HCT116 (cell line): ENCODE measurements around the gene F2RL1. TPM values are rescaled to one million over a fixed set of nuclear protein-coding genes. Genes with fewer than 3 reads are reported as not detected.
A peak's percentile ranks its signal among the peaks of the same experiment; 100 is the strongest.

Experiments used
- ATAC-seq: fragments of 200-7000 bp; cut with Tn5 transposase; 2 replicates; pipeline ENCODE4 v1.9.1; 2020; ENCODE audit warnings: mild to moderate bottlenecking, moderate library complexity
- BruUV-seq: library from RNA; stranded (reverse); fragments of 400-500 nt; replicated peaks from 2 replicates; lab custom pipeline; 2021; lab: Mats Ljungman, UMichigan
- CTCF ChIA-PET: fragments of 300-600 bp; sonication (Branson Sonifier 250); formaldehyde crosslinking; loops from one replicate; lab custom pipeline; 2021; ENCODE audit warnings: antibody characterized with exemption; lab: Charles Lee
- POLR2A ChIA-PET: fragments of 300-600, 350-600 bp; sonication (Branson Sonifier 250); formaldehyde crosslinking; loops from one replicate; lab custom pipeline; 2021; ENCODE audit warnings: antibody characterized with exemption; lab: Charles Lee
- RAD21 ChIA-PET, 2 experiments: fragments of 300-600 bp; sonication (Branson Sonifier 250); formaldehyde crosslinking; loops; one replicate each; lab custom pipeline; 2023; ENCODE audit warnings: low total read pairs in 2 of 2; ENCODE audit not compliant: uncharacterized antibody in 2 of 2, unreplicated experiment in 2 of 2, low non-redundant PET in 1 of 2; lab: Charles Lee
- DNase-seq: peaks from one replicate; pipeline ENCODE4 v3.0.0-alpha.2; 2010; ENCODE audit warnings: low read depth, low spot score
- H2AFZ ChIP-seq: fragments of 200-600 bp; shearing (Covaris generic), sonication (generic); 2 replicates; pipeline ENCODE4 v1.6.1; 2017; ENCODE audit warnings: low read depth, mixed run types, mixed read lengths, antibody characterized with exemption, low read length; ENCODE audit not compliant: poor library complexity, severe bottlenecking
- H3K27ac ChIP-seq: 2 replicates; pipeline ENCODE4 v1.5.1; 2012; ENCODE audit warnings: low read depth, low read length
- H3K27me3 ChIP-seq: fragments of 200-600 bp; sonication (generic); 2 replicates; pipeline ENCODE4 v1.6.1; 2016; ENCODE audit warnings: mixed run types, low read length, mixed read lengths; ENCODE audit not compliant: insufficient read depth
- H3K36me3 ChIP-seq, 2 experiments: fragments of 200-500 bp in 1 of 2; fragments of 200-600 bp in 1 of 2; sonication (Bioruptor generic) in 1 of 2; sonication (generic) in 1 of 2; 2 replicates each; pipeline versions ENCODE4 v1.5.1 to v1.6.1; 2014 to 2016; ENCODE audit warnings: low read length in 2 of 2, inconsistent platforms in 1 of 2, mixed read lengths in 1 of 2, mixed run types in 1 of 2; ENCODE audit not compliant: insufficient read depth in 2 of 2, control insufficient read depth in 1 of 2
- H3K4me1 ChIP-seq, 2 experiments: fragments of 200-600 bp in 1 of 2; sonication (generic) in 1 of 2; 2 replicates each; pipeline versions ENCODE4 v1.5.1 to v1.6.1; 2012 to 2017; ENCODE audit warnings: low read length in 2 of 2, inconsistent platforms in 1 of 2, mild to moderate bottlenecking in 1 of 2, mixed read lengths in 1 of 2, mixed run types in 1 of 2, moderate library complexity in 1 of 2; ENCODE audit not compliant: insufficient read depth in 2 of 2, control insufficient read depth in 1 of 2
- H3K4me2 ChIP-seq: fragments of 200-600 bp; sonication (generic); 2 replicates; pipeline ENCODE4 v1.6.1; 2017; ENCODE audit warnings: mixed run types, low read length, mixed read lengths
- H3K4me3 ChIP-seq, 2 experiments: fragments of 200-600 bp in 1 of 2; sonication (generic) in 1 of 2; replicated peaks in 1 of 2; 2 replicates each; pipeline ENCODE4 v1.5.1; 2011 to 2016; ENCODE audit warnings: low read length in 2 of 2, control low read depth in 1 of 2, low read depth in 1 of 2, mild to moderate bottlenecking in 1 of 2, mixed read lengths in 1 of 2, mixed run types in 1 of 2
- H3K79me2 ChIP-seq: fragments of 200-600 bp; sonication (generic); 2 replicates; pipeline ENCODE4 v1.6.1; 2017; ENCODE audit warnings: mild to moderate bottlenecking, mixed run types, low read length, moderate library complexity, mixed read lengths; ENCODE audit not compliant: insufficient read depth
- H3K9ac ChIP-seq: fragments of 200-600 bp; sonication (generic); 2 replicates; pipeline ENCODE4 v1.6.1; 2016; ENCODE audit warnings: low read length, mixed read lengths
- H3K9me2 ChIP-seq: fragments of 200-600 bp; sonication (generic), shearing (Covaris generic); 2 replicates; pipeline ENCODE4 v1.6.1; 2017; ENCODE audit warnings: mixed run types, mild to moderate bottlenecking, moderate library complexity; ENCODE audit not compliant: insufficient read depth
- H3K9me3 ChIP-seq, 2 experiments: fragments of 200-500 bp in 1 of 2; fragments of 200-600 bp in 1 of 2; sonication (Bioruptor generic) in 1 of 2; sonication (generic) in 1 of 2; 2 replicates each; pipeline ENCODE4 v1.6.1; 2014 to 2017; ENCODE audit warnings: low read length in 2 of 2, mixed read lengths in 2 of 2, inconsistent platforms in 1 of 2, low read depth in 1 of 2, mild to moderate bottlenecking in 1 of 2, mixed run types in 1 of 2, moderate library complexity in 1 of 2; ENCODE audit not compliant: control insufficient read depth in 1 of 2, insufficient read depth in 1 of 2
- H4K20me1 ChIP-seq: fragments of 200-600 bp; sonication (generic), shearing (Covaris generic); 2 replicates; pipeline ENCODE4 v1.6.1; 2017; ENCODE audit warnings: mixed run types, mild to moderate bottlenecking, moderate library complexity; ENCODE audit not compliant: insufficient read depth
- EGR1 ChIP-seq: IDR thresholded peaks from 2 replicates; pipeline ENCODE4 v1.6.1; 2012; ENCODE audit warnings: low read depth
- ZNF274 ChIP-seq: fragments of 200-500 bp; sonication (Bioruptor generic); IDR thresholded peaks from 2 replicates; pipeline ENCODE4 v1.6.1; 2014; ENCODE audit warnings: mild to moderate bottlenecking, low read depth, low read length, inconsistent platforms
- intact Hi-C: fragments of 100-400 bp; cut with micrococcal nuclease; formaldehyde crosslinking; loops from 2 replicates; pipeline ENCODE4 v1.10.0; 2022
- total RNA-seq: library from RNA; stranded (reverse); gene quantifications from one replicate; pipeline ENCODE4 v1.2.1, GENCODE V29; 2021; ENCODE audit not compliant: unreplicated experiment

Gene F2RL1
- total RNA-seq, 1 experiment from 2014 or later: 119 TPM

DNA sequence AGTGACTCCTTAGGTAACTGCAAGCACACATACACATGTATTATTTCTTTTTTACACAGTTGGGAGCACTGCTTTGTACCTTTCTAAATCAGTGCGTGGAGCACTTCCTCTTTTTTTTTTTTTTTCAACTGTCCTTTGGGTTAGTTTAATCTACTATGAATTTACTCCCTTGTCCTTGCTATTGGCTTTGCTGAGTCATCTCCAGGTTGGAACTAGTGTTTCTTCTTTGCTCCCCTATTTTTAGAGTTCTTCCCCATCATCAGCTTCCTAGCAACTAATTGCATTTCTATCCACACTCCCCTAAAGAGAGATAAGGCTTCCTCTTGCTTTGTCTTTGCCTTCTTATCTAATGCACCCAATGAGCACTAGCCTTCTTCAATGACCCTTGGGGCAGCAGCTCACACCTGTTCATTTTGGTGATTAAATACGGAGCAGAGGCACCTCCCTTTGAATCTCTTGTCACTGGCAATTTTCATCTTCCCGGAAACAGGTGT, 55.3 kb downstream of the F2RL1 start:
- no peaks in the 10 kb centered on the region for H3K9me2 ChIP-seq
- ChIA-PET RAD21 (no interaction called here), POLR2A (no interaction called here), CTCF (no interaction called here)
- H3K4me2 ChIP-seq: 0 out of 2 replicates have a peak overlapping the region, but pooled peaks have one; percentile 4
- H3K4me1 ChIP-seq: peaks cover 0 to 22% of the 10 kb centered on the region in 2 experiments; a peak in 3 of 4 replicates
- H2AFZ ChIP-seq: peak overlapping the region; percentile 38
- H3K36me3 ChIP-seq: no peaks in the 10 kb centered on the region
- no peaks in the 10 kb centered on the region for H3K27me3 ChIP-seq
- H3K79me2 ChIP-seq: no peaks in the 10 kb centered on the region
- no TSS peak for BruUV-seq
- H3K9ac ChIP-seq: no peak overlapping the region
- H3K27ac ChIP-seq: no peak overlapping the region
- no peak overlapping the region for H3K4me3 ChIP-seq
- DNase-seq (no peak), ATAC-seq (no peak)
- no peaks in the 10 kb centered on the region for H3K9me3 ChIP-seq
- intact Hi-C loops: no loop called here
- no peaks in the 10 kb centered on the region for H4K20me1 ChIP-seq
- TF ChIP-seq ZNF274 (no peak), EGR1 (no peak)

Other genes starting within 250 kb of the F2RL1 start
- gene F2RL2, start 195.6 kb upstream of the F2RL1 start, total RNA-seq: 0.07 TPM
- 16.6 TPM for gene F2R, start 102.9 kb upstream of the F2RL1 start, total RNA-seq
- not detected for gene S100Z, start 31.0 kb downstream of the F2RL1 start, total RNA-seq
- not detected for gene CRHBP, start 134.0 kb downstream of the F2RL1 start, total RNA-seq
- gene AGGF1, start 211.4 kb downstream of the F2RL1 start, total RNA-seq: 22.2 TPM